ELR (cell line): ENCODE results near the gene PSMB2.
"Not testable (repeated sequence)": the region's sequence is repeated elsewhere in the genome, so short reads cannot be mapped to it uniquely, and the experiment has no call there.

Experiments
- DNase-seq: peaks from one replicate; pipeline ENCODE4 v3.0.0-alpha.2; 2015; ENCODE audit warnings: low read depth

Gene PSMB2

GRCh38 chr1:35592991-35593769, 48.1 kb downstream of the PSMB2 start:
- DNase-seq: no peak

- DNase-seq: no peak
Measured at GRCh38 chr1:35591211-35591610, 50.1 kb downstream of the PSMB2 start.

- no peak for DNase-seq
Measured at GRCh38 chr1:35590476-35591040, 50.8 kb downstream of the PSMB2 start.

GRCh38 chr1:35589516-35590427, 51.6 kb downstream of the PSMB2 start:
- no peak for DNase-seq

- DNase-seq: no peak
Measured at GRCh38 chr1:35588197-35588910, 53.0 kb downstream of the PSMB2 start.

GRCh38 chr1:35587736-35588135, 53.6 kb downstream of the PSMB2 start:
- no peak for DNase-seq

GRCh38 chr1:35586808-35587207, 54.5 kb downstream of the PSMB2 start:
- no peak for DNase-seq

GRCh38 chr1:35585805-35586204, 55.5 kb downstream of the PSMB2 start:
- not testable (repeated sequence) for DNase-seq

- DNase-seq: no peak
Measured at GRCh38 chr1:35585281-35585680, 56.0 kb downstream of the PSMB2 start.

- DNase-seq: not testable (repeated sequence)
Measured at GRCh38 chr1:35581621-35582020, 59.7 kb downstream of the PSMB2 start.

- no peak for DNase-seq
Measured at GRCh38 chr1:35580949-35581388, 60.4 kb downstream of the PSMB2 start.

- DNase-seq: no peak
Measured at GRCh38 chr1:35577071-35577998, 64.0 kb downstream of the PSMB2 start.

GRCh38 chr1:35576766-35577070, 64.6 kb downstream of the PSMB2 start:
- DNase-seq: not testable (repeated sequence)

GRCh38 chr1:35576061-35576765, 65.1 kb downstream of the PSMB2 start:
- DNase-seq: no peak

GRCh38 chr1:35575416-35575958, 65.8 kb downstream of the PSMB2 start:
- DNase-seq: no peak

GRCh38 chr1:35574655-35575415, 66.5 kb downstream of the PSMB2 start:
- DNase-seq: no peak

GRCh38 chr1:35574125-35574654, 67.1 kb downstream of the PSMB2 start:
- no peak for DNase-seq

- DNase-seq: peak; percentile 57
Measured at GRCh38 chr1:35573198-35574124, 67.9 kb downstream of the PSMB2 start, which contains the start of gene TFAP2E. Gene TFAP2E, plus strand, starts transcription at chr1:35573314. Its CDS starts 264 bp downstream, at chr1:35573578.
